ENCODE data around the gene EMILIN3.

- TF ChIP-seq FOS (IDR thresholded peaks at IDR 0.05; ENCODE audit: low read depth, low read length) (no peak), CTCF (conservative IDR thresholded peaks at IDR 0.05; ENCODE audit: low read depth, low read length) (no peak), POLR2A (IDR thresholded peaks at IDR 0.05; ENCODE audit: low read depth, low read length) (no peak), MAZ (IDR thresholded peaks at IDR 0.05; ENCODE audit: borderline replicate concordance, low read depth, low read length) (no peak)
Observed at GRCh38 chr20:41314386-41314785, 52.2 kb downstream of the EMILIN3 start.

Measured in IMR-90 (cell line).